Gastrocnemius medialis (tissue), 4 donors: ENCODE data around the gene FOXO6. TPM values are rescaled to one million over a fixed set of nuclear protein-coding genes. Genes with fewer than 3 reads are reported as not detected.

Experiments used
- ATAC-seq, 2 donors: fragments of 150-250 bp; one replicate each; pipeline ENCODE4 v1.9.1; 2016
- DNase-seq, 2 donors: peaks; one replicate each; pipeline ENCODE4 v3.0.0-alpha.2; 2019
- H3K27ac ChIP-seq, 4 donors: fragments of 200-600 bp; sonication (generic); 1 replicate in 1 of 4; 2 replicates in 3 of 4; pipeline ENCODE4 v1.5.1; 2016 to 2018; ENCODE audit warnings: mild to moderate bottlenecking in 2 of 4, moderate library complexity in 1 of 4
- H3K27me3 ChIP-seq, 3 donors: fragments of 200-600 bp; sonication (generic) in 2 of 3; 1 replicate in 1 of 3; 2 replicates in 2 of 3; pipeline versions ENCODE4 v1.5.1 to v1.6.0; 2016 to 2019; ENCODE audit warnings: mild to moderate bottlenecking in 1 of 3, moderate library complexity in 1 of 3
- H3K36me3 ChIP-seq, 2 donors: fragments of 200-600 bp; sonication (generic) in 1 of 2; one replicate each; pipeline ENCODE4 v1.5.1; 2017 to 2018
- H3K4me1 ChIP-seq, 2 donors: fragments of 200-600 bp; sonication (generic) in 1 of 2; one replicate each; pipeline ENCODE4 v1.5.1; 2016 to 2017; ENCODE audit warnings: mild to moderate bottlenecking in 2 of 2
- H3K4me3 ChIP-seq, 4 donors: fragments of 200-600 bp; sonication (generic) in 3 of 4; 1 replicate in 1 of 4; 2 replicates in 3 of 4; pipeline ENCODE4 v1.5.1; 2016 to 2019; ENCODE audit warnings: mild to moderate bottlenecking in 2 of 4
- H3K9me3 ChIP-seq, 3 donors: fragments of 200-600 bp; sonication (generic) in 2 of 3; 1 replicate in 1 of 3; 2 replicates in 2 of 3; pipeline ENCODE4 v1.5.1; 2016 to 2019
- CTCF ChIP-seq, 5 experiments: fragments of 450-650 bp in 3 of 5; fragments of 200-600 bp in 2 of 5; sonication (generic) in 2 of 5; IDR thresholded peaks in 4 of 5; conservative IDR thresholded peaks in 1 of 5; 1 replicate in 4 of 5; 2 replicates in 1 of 5; pipeline ENCODE4 v1.5.1; 2016 to 2019; ENCODE audit warnings: antibody characterized with exemption in 5 of 5, mild to moderate bottlenecking in 3 of 5, moderate library complexity in 3 of 5
- POLR2A ChIP-seq, 2 donors: fragments of 450-650 bp; IDR thresholded peaks; one replicate each; pipeline ENCODE4 v1.6.1; 2017; ENCODE audit warnings: antibody characterized with exemption in 2 of 2, mild to moderate bottlenecking in 2 of 2, moderate library complexity in 2 of 2
- in situ Hi-C, 4 donors: fragments of 200-750 bp; cut with MboI; loops; one replicate each; pipeline versions ENCODE4 v1.15.0 to v1.8.0; 2017; ENCODE audit warnings: low sequenced_read_pairs in 4 of 4
- intact Hi-C: fragments of 100-400 bp; cut with DNase I; formaldehyde crosslinking; loops from one replicate; pipeline ENCODE4 v1.15.1; 2023; ENCODE audit warnings: low total_unique reads
- total RNA-seq, 4 donors: library from RNA; depleted of rRNA; stranded (reverse); fragments of >200 nt; gene quantifications; one replicate each; pipeline versions ENCODE4 v1.1.0 to v1.2.3, GENCODE V29; 2016

FOXO6 gene
- total RNA-seq, 4 donors from 2014 or later: 0.20 to 3.9 (median 0.94) TPM

DNA sequence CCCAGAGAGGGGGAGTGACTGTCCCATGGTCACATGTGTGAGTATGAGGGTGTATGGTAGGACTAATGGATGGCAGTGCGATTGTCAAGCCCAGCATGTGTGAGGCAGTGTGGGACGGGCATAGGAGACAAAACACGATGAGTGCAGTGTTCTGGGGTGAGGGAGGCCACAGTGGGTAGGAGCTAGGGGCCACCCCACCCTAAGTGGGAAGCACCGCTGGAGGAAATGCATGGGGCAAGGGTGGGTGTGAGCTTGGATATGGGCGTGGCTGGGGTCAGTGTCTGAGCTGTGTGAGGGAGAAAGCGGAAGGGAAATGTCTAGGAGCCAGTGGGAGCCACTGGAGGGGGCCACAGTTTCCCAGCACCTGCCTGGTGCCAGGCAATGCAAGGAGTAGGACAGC is 56.5 kb downstream of the FOXO6 start:
- H3K36me3 ChIP-seq: no peaks in the 10 kb centered on the region
- TF ChIP-seq CTCF (IDR thresholded peaks at IDR 0.05 in 4 of 5, conservative IDR thresholded peaks at IDR 0.05 in 1 of 5): no peak
- no peak for TF ChIP-seq POLR2A (IDR thresholded peaks at IDR 0.05)
- in situ Hi-C loops (loop anchor here in 2 of 4 donors (10.0 kb wide), 2 partner anchors 53 to 93 kb away; partner anchors contain the start of gene FOXO6 (in 2 of the 2)), intact Hi-C loops (loop anchor here (1.0 to 5.0 kb wide), 7 partner anchors 15 to 149 kb away; partner anchors contain the start of gene FOXO6)
- no peak overlapping the region for H3K4me3 ChIP-seq
- DNase-seq: no peak
- H3K9me3 ChIP-seq: no peaks in the 10 kb centered on the region
- peaks cover 38 to 46% of the 10 kb centered on the region in 2 donors for H3K4me1 ChIP-seq
- H3K27me3 ChIP-seq: no peaks in the 10 kb centered on the region
- H3K27ac ChIP-seq: peak overlapping the region; percentile 88 to 95 (median 88)
- ATAC-seq: no peak

GRCh38 chr1:41418857-41419583 is 57.8 kb downstream of the FOXO6 start:
- ATAC-seq: peak; percentile 73 to 81
- intact Hi-C loops: loop anchor here (1.0 to 5.0 kb wide), 5 partner anchors 20 to 137 kb away; partner anchors contain the start of gene FOXO6
- no peaks in the 10 kb centered on the region for H3K36me3 ChIP-seq
- H3K27ac ChIP-seq: peak overlapping the region; percentile 88 to 95 (median 88)
- no peaks in the 10 kb centered on the region for H3K27me3 ChIP-seq
- TF ChIP-seq CTCF (IDR thresholded peaks at IDR 0.05 in 4 of 5, conservative IDR thresholded peaks at IDR 0.05 in 1 of 5) (peak in 2 of 5 experiments; percentile 22 to 41), POLR2A (IDR thresholded peaks at IDR 0.05) (no peak)
- H3K4me1 ChIP-seq: peaks cover 46 to 52% of the 10 kb centered on the region in 2 donors
- in situ Hi-C loops: loop anchor here in 2 of 4 donors (10.0 kb wide), 2 partner anchors 54 to 94 kb away; partner anchors contain the start of gene FOXO6 (in 2 of the 2)
- no peaks in the 10 kb centered on the region for H3K9me3 ChIP-seq
- H3K4me3 ChIP-seq: no peak overlapping the region
- peak; percentile 92 to 98 for DNase-seq

DNA sequence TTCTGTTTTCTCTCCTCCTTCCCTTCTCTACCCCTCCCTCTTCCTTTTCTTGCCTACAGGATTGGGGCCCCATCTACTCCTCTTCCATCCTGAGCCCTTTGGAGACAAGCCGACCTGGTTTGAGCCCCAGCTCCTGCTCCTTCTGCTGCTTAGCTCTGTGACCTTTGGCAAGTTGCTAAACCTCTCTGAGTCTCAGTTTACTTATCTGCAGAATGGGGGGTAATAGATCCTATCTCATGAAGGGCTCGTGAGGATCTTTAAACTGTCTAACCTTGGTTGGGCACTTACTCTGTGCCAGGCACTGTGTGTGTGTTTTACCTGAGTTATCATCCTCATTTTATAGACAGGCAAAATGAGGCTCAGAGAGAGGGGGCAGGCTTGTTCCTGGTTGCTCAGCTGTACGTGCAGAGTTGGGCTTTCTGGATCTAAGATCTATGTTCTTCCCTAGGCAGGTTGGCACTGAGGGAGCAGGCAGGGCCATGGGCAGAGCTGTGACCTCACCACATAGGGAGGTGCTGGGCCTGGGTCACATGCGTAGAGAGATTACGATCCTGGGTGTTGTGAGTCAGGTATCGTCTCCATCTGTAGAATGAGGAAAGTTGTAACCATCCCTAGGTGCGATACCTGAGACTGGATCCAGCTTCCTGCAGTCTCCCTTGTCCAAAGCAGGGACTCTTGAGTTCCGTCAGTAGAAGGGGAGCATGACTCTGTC is 58.5 kb downstream of the FOXO6 start:
- Histone ChIP-seq H3K4me1 (peaks cover 53 to 58% of the 10 kb centered on the region in 2 donors), H3K4me3 (no peak overlapping the region), H3K27me3 (no peaks in the 10 kb centered on the region), H3K36me3 (no peaks in the 10 kb centered on the region), H3K27ac (peak overlapping the region; percentile 88 to 95 (median 88)), H3K9me3 (no peaks in the 10 kb centered on the region)
- no peak for TF ChIP-seq POLR2A (IDR thresholded peaks at IDR 0.05)
- no peak for TF ChIP-seq CTCF (IDR thresholded peaks at IDR 0.05 in 4 of 5, conservative IDR thresholded peaks at IDR 0.05 in 1 of 5)
- DNase-seq: no peak
- intact Hi-C loops (loop anchor here (1.0 to 10.0 kb wide), 5 partner anchors 21 to 315 kb away; no protein-coding TSS in a partner anchor), in situ Hi-C loops (loop anchor here in 2 of 4 donors (10.0 kb wide), 2 partner anchors 55 to 95 kb away; partner anchors contain the start of gene FOXO6 (in 2 of the 2))
- no peak for ATAC-seq

- H3K27me3 ChIP-seq: no peaks in the 10 kb centered on the region
- no peak overlapping the region for H3K4me3 ChIP-seq
- in situ Hi-C loops: no loop called here
- TF ChIP-seq POLR2A (IDR thresholded peaks at IDR 0.05): no peak
- DNase-seq (no peak), ATAC-seq (no peak)
- intact Hi-C loops: loop anchor here (10.0 kb wide), 1 partner anchor 316 kb away; no protein-coding TSS in a partner anchor
- peak overlapping the region; percentile 88 to 95 (median 88) for H3K27ac ChIP-seq
- no peaks in the 10 kb centered on the region for H3K36me3 ChIP-seq
- no peaks in the 10 kb centered on the region for H3K9me3 ChIP-seq
- peaks cover 54% of the 10 kb centered on the region in 2 donors for H3K4me1 ChIP-seq
These were observed 59.1 kb downstream of the FOXO6 start for GRCh38 chr1:41420351-41420750.
